IPS DF 4.7 (cell line): Measurements from ENCODE around the gene ASPG.

Experiments
- DNase-seq: peaks from one replicate; pipeline ENCODE4 v3.0.0-alpha.2; 2013; ENCODE audit warnings: low spot score; ENCODE audit errors: extremely low read depth

ASPG gene

GRCh38 chr14:104105071-104105821 lies 19.7 kb downstream of the ASPG start:
- DNase-seq: no peak

GRCh38 chr14:104105822-104106470 lies 20.4 kb downstream of the ASPG start:
- DNase-seq: no peak

- no peak for DNase-seq
Observed at GRCh38 chr14:104106471-104106991, 21.0 kb downstream of the ASPG start.

- DNase-seq: no peak
Observed at GRCh38 chr14:104107101-104107581, 21.6 kb downstream of the ASPG start.

- DNase-seq: no peak
Observed at GRCh38 chr14:104107611-104108569, 22.4 kb downstream of the ASPG start.

- DNase-seq: no peak
Observed at GRCh38 chr14:104108570-104109541, 23.4 kb downstream of the ASPG start.

GRCh38 chr14:104109731-104110361 lies 24.3 kb downstream of the ASPG start:
- no peak for DNase-seq

GRCh38 chr14:104110491-104111209 lies 25.1 kb downstream of the ASPG start:
- no peak for DNase-seq

- DNase-seq: no peak
Observed at GRCh38 chr14:104111301-104112112, 26.0 kb downstream of the ASPG start.

- DNase-seq: no peak
Observed at GRCh38 chr14:104112113-104112505, 26.6 kb downstream of the ASPG start.

- DNase-seq: no peak
Observed at GRCh38 chr14:104112609-104113571, 27.4 kb downstream of the ASPG start.

GRCh38 chr14:104113631-104114420 lies 28.3 kb downstream of the ASPG start:
- no peak for DNase-seq

GRCh38 chr14:104114421-104115130 lies 29.1 kb downstream of the ASPG start:
- DNase-seq: no peak

GRCh38 chr14:104115131-104115600 lies 29.7 kb downstream of the ASPG start:
- DNase-seq: no peak

- DNase-seq: no peak
Observed at GRCh38 chr14:104115691-104116287, 30.3 kb downstream of the ASPG start.
